ENCODE measurements around the gene GPSM1. TPM values are rescaled to one million over a fixed set of nuclear protein-coding genes. Genes with fewer than 3 reads are reported as not detected.

GPSM1 gene
- total and polyA plus RNA-seq, 9 of the 15 experiments (the other 6 are each of a cell fraction or from before 2014, with no cell fraction given), result 0.04 to 14.2 (median 3.1) TPM

- TF ChIP-seq ZBTB40 (IDR thresholded peaks at IDR 0.05), result peak; percentile 93
- TF ChIP-seq ZBTB40 (CRISPR knock-in tag; IDR thresholded peaks at IDR 0.05), result no peak
- no peak for TF ChIP-seq SNIP1 (IDR thresholded peaks at IDR 0.05; ENCODE audit: low read depth)
- TF ChIP-seq POLR2G (IDR thresholded peaks at IDR 0.05; ENCODE audit: low read depth, low read length), result peak; percentile 92
- TF ChIP-seq PTTG1 (tag; IDR thresholded peaks at IDR 0.05; ENCODE audit: low read depth), result no peak
- peak in 1 of 2 experiments; percentile 77; a peak in 2 of 4 replicates for TF ChIP-seq HDAC1 (IDR thresholded peaks at IDR 0.05)
- no peak for TF ChIP-seq ZNF253 (CRISPR knock-in tag; conservative IDR thresholded peaks at IDR 0.05)
- no peak for TF ChIP-seq ZNF134 (CRISPR knock-in tag; conservative IDR thresholded peaks at IDR 0.05)
- TF ChIP-seq ZNF395 (CRISPR knock-in tag; IDR thresholded peaks at IDR 0.05), result 0 out of 2 replicates have a peak, but pooled peaks have one; percentile 25
- TF ChIP-seq ZNF75A (CRISPR knock-in tag; IDR thresholded peaks at IDR 0.05), result no peak
- TF ChIP-seq NFIX (CRISPR knock-in tag; IDR thresholded peaks at IDR 0.05; ENCODE audit: low read depth), result no peak
- TF ChIP-seq HDAC3 (IDR thresholded peaks at IDR 0.05; ENCODE audit: borderline replicate concordance, partially characterized antibody), result no peak
- 0 out of 2 replicates have a peak, but pooled peaks have one; percentile 11 for TF ChIP-seq ZBTB1 (CRISPR knock-in tag; IDR thresholded peaks at IDR 0.05; ENCODE audit: borderline replicate concordance, low read depth)
- no peak for TF ChIP-seq CLOCK (CRISPR knock-in tag; IDR thresholded peaks at IDR 0.05; ENCODE audit: borderline replicate concordance)
Measured at GRCh38 chr9:136400038-136400834, 72.9 kb downstream of the GPSM1 start, which contains the start of gene SNAPC4 (continued).

Data from K562 (cell line).